ACC112 (cell line): ENCODE results near the gene SYNE1.
"Not testable (repeated sequence)": the region's sequence is repeated elsewhere in the genome, so short reads cannot be mapped to it uniquely, and the experiment has no call there.

Source experiments
- H2AFZ ChIP-seq: fragments of 200-600 bp; sonication (generic); one replicate; pipeline ENCODE4 v1.6.0; 2017; ENCODE audit warnings: antibody characterized with exemption, low read length; ENCODE audit not compliant: unreplicated experiment
- H3K27ac ChIP-seq: fragments of 200-600 bp; sonication (generic); 2 replicates; pipeline ENCODE4 v1.5.1; 2014; ENCODE audit warnings: low read depth, mild to moderate bottlenecking, antibody characterized with exemption, low read length, moderate library complexity
- H3K27me3 ChIP-seq: fragments of 200-600 bp; sonication (generic); 2 replicates; pipeline ENCODE4 v1.6.1; 2014; ENCODE audit warnings: mild to moderate bottlenecking, antibody characterized with exemption, low read length, moderate library complexity, mixed read lengths; ENCODE audit not compliant: insufficient read depth
- H3K36me3 ChIP-seq: fragments of 200-600 bp; sonication (generic); 2 replicates; pipeline ENCODE4 v1.6.1; 2016; ENCODE audit warnings: mild to moderate bottlenecking, antibody characterized with exemption, low read length, moderate library complexity, mixed read lengths; ENCODE audit not compliant: insufficient read depth
- H3K4me1 ChIP-seq: fragments of 200-600 bp; sonication (generic); one replicate; pipeline ENCODE4 v1.6.1; 2016; ENCODE audit warnings: low read length, mixed read lengths; ENCODE audit not compliant: insufficient read depth, unreplicated experiment, control insufficient read depth
- H3K4me3 ChIP-seq: fragments of 200-600 bp; sonication (generic); 2 replicates; pipeline ENCODE4 v1.5.1; 2014; ENCODE audit warnings: mild to moderate bottlenecking, low read depth, low read length
- H3K79me2 ChIP-seq: fragments of 200-600 bp; sonication (generic); one replicate; pipeline ENCODE4 v1.6.0; 2016; ENCODE audit warnings: low read length; ENCODE audit not compliant: control insufficient read depth, unreplicated experiment, insufficient read depth

The SYNE1 gene

DNA sequence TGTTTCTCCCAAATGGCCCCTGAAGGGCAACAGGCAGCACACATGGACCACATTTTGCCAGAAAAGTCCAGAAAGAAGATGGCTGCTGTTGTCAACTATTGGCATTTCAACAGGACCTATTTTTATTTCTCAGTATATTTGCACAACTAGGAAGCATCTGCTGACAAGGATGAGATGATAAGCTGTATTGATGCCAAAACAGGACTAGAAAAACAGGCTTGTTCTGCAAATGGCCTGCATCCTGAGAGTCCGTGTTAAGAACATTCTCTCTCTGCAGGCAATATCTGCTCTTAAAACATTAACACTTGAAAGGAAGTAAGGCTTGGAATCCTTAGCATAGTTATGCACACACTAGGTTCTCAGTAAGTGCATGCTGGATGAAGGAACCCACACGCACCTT, 546.0 kb downstream of the SYNE1 start:
- no peak overlapping the region for H3K4me3 ChIP-seq
- H3K27me3 ChIP-seq = no peaks in the 10 kb centered on the region
- H2AFZ ChIP-seq = no peak overlapping the region
- no peak overlapping the region for H3K27ac ChIP-seq
- no peaks in the 10 kb centered on the region for H3K79me2 ChIP-seq
- H3K4me1 ChIP-seq = peaks cover 50% of the 10 kb centered on the region
- H3K36me3 ChIP-seq = no peaks in the 10 kb centered on the region

DNA sequence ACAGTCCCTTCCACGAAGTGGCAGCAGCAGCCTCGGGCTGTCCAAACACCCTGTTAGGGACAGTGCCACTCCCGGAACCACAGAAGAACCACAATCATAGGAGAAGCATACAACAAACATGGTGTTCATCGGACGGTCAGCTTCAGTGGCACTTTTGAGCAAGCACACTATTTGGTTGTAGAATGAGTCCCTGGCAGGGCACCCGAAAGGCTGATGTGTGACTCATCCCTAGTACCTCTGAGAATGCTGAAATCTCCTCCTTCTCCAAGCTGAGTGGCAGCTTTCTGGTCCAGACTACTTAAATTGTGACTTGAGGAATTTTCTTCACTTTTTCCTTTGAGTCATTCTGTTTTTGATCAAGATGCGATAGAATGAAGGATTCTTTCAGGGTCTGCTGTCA, 547.2 kb downstream of the SYNE1 start:
- peaks cover 52% of the 10 kb centered on the region for H3K4me1 ChIP-seq
- no peaks in the 10 kb centered on the region for H3K27me3 ChIP-seq
- H3K4me3 ChIP-seq = no peak overlapping the region
- no peaks in the 10 kb centered on the region for H3K79me2 ChIP-seq
- H2AFZ ChIP-seq = peak overlapping the region; percentile 35
- H3K27ac ChIP-seq = no peak overlapping the region
- H3K36me3 ChIP-seq = no peaks in the 10 kb centered on the region

DNA sequence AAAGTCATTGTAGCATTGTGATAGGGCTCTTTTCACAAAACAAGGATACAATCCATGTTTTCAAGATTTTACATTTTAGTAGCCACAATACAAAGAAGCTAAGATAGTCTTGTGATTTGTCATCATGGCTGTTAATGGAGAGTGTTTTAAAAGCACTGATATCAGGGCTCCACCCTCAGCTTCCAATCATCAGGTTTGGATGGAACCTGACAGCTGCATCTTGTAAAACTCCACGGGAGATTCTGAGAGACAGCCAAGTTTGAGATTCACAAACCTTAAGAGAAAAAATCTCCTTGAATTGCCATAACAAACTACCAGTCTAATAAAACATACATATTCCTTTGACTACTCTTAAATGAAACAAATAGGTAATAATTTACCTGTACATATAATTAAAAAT, 549.5 kb downstream of the SYNE1 start:
- H3K27me3 ChIP-seq = no peaks in the 10 kb centered on the region
- no peaks in the 10 kb centered on the region for H3K36me3 ChIP-seq
- no peak overlapping the region for H3K4me3 ChIP-seq
- H3K79me2 ChIP-seq = no peaks in the 10 kb centered on the region
- H2AFZ ChIP-seq = no peak overlapping the region
- H3K27ac ChIP-seq = no peak overlapping the region; the same call in 1 of the 2 replicates
- peaks cover 45% of the 10 kb centered on the region for H3K4me1 ChIP-seq

DNA sequence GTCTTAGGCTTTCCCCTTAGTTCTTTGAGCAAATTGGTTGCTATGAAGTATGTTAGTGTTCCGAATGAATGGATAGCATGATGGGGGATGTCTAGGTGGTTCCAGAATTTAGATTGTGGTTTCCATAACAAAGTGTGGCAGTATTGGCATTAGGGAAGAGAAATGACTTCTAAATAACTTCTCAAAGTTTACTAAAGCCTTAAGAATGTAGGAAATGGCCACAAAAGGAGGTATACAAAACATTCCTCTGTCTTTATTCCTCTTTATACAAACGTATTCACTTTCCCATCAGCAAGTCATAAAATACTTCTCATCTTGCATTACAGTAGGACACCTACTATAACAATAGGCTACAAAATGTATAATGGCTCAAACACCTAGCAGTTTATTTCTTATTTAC, 550.1 kb downstream of the SYNE1 start:
- peaks cover 41% of the 10 kb centered on the region for H3K4me1 ChIP-seq
- H3K79me2 ChIP-seq = no peaks in the 10 kb centered on the region
- no peak overlapping the region for H3K4me3 ChIP-seq
- H3K36me3 ChIP-seq = no peaks in the 10 kb centered on the region
- peak overlapping the region; percentile 36 for H3K27ac ChIP-seq
- no peak overlapping the region for H2AFZ ChIP-seq
- no peaks in the 10 kb centered on the region for H3K27me3 ChIP-seq

DNA sequence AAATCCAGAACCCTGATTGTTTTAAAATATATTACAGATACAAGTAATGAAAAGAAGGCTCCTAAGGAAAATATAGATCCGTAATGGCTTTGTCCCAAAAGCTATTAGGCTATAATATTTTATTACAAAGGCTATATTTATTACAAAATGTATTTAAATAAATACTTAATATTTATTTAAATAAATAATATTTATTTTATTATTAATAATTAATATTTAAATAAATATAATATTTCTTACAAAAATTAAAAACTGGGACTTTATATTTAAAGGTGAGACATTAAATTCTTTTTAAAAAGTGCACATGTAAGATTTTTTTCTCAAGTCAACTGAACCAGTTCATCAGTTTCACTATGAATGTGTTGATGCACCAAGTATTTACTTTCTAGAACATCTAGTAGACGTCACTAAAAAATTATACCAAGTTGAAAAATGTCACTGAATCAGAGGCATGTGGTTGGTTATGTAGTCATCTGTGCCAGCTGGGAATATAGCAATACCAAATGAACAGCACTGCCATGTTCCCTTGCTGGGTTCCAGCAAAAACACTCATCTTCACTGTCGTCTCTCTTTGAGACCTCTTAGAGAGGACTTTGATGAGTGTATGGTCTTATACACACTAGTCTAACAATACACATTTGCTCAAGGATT, 550.8 kb downstream of the SYNE1 start:
- Histone ChIP-seq H3K4me3 (no peak overlapping the region), H3K27me3 (no peaks in the 10 kb centered on the region)

DNA sequence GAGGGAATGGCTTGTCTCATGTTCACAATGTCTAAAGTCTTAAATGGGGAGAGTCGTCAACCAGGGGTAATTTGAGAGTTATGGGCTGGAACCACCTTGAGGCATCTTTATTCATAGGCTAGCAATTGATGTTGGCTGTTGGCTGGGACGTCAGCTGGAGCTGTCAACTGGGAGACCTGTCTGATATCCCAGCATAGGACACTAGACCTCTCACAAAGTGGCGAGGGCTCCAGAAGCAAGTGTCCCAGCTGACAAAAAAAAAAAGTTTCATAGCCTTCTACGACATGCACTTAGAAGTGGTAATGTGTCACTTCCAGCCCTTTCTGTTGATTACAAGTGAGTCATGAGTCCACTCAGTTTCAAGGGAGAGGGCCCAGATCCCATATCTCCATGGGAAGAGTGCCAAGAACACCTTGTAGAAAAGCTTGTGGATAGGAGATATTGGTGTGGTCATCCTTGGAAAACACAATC, 551.7 kb downstream of the SYNE1 start:
- H3K79me2 ChIP-seq = no peaks in the 10 kb centered on the region
- H3K4me3 ChIP-seq = no peak overlapping the region
- H3K36me3 ChIP-seq = no peaks in the 10 kb centered on the region
- H3K27me3 ChIP-seq = no peaks in the 10 kb centered on the region
- no peak overlapping the region for H3K27ac ChIP-seq
- H3K4me1 ChIP-seq = peaks cover 31% of the 10 kb centered on the region
- no peak overlapping the region for H2AFZ ChIP-seq

More for the DNA sequence above, 550.8 kb downstream of the SYNE1 start:
- peaks cover 33% of the 10 kb centered on the region for H3K4me1 ChIP-seq
- no peaks in the 10 kb centered on the region for H3K36me3 ChIP-seq
- no peaks in the 10 kb centered on the region for H3K79me2 ChIP-seq
- no peak overlapping the region for H2AFZ ChIP-seq
- peak overlapping the region; percentile 36; the same call in 1 of the 2 replicates for H3K27ac ChIP-seq

DNA sequence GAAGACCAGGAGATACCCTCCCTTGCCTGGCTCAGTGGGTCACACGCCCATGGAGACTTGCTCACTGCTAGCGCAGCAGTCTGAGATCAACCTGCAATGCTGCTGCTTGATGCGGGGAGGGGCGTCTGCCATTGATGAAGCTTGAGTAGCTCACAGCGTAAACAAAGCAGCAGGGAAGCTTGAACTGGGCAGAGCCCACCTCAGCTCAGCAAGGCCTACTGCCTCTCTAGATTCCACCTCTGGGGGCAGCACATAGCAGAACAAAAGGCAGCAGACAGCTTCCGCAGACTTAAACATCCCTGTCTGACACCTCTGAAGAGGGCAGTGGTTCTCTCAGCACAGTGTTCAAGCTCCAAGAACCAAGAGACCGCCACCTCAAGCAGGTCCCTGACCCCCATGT, 558.4 kb downstream of the SYNE1 start:
- Histone ChIP-seq H3K27me3 (no peaks in the 10 kb centered on the region), H3K27ac (no peak overlapping the region), H3K4me3 (no peak overlapping the region), H3K36me3 (no peaks in the 10 kb centered on the region), H3K4me1 (no peaks in the 10 kb centered on the region), H2AFZ (no peak overlapping the region), H3K79me2 (no peaks in the 10 kb centered on the region)

DNA sequence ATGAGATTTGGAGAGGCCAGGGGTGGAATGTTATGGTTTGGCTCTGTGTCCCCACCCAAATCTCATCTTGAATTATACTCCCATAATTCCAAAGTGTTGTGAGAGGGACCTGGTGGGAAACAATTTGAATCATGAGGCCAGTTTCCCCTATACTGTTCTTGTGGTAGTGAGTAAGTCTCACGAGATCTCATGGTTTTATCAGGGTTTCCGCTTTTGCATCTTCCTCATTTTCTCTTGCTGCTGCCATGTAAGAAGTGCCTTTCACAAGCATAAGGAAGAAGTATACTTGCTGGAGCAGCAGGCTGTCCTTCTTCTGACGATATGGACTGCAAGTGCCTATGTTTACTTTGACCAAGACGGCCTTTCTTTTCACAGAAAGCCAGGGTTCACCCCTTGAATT, 559.2 kb downstream of the SYNE1 start:
- no peak overlapping the region for H3K27ac ChIP-seq
- no peaks in the 10 kb centered on the region for H3K36me3 ChIP-seq
- H3K79me2 ChIP-seq = no peaks in the 10 kb centered on the region
- no peaks in the 10 kb centered on the region for H3K4me1 ChIP-seq
- no peaks in the 10 kb centered on the region for H3K27me3 ChIP-seq
- no peak overlapping the region for H3K4me3 ChIP-seq
- no peak overlapping the region for H2AFZ ChIP-seq

DNA sequence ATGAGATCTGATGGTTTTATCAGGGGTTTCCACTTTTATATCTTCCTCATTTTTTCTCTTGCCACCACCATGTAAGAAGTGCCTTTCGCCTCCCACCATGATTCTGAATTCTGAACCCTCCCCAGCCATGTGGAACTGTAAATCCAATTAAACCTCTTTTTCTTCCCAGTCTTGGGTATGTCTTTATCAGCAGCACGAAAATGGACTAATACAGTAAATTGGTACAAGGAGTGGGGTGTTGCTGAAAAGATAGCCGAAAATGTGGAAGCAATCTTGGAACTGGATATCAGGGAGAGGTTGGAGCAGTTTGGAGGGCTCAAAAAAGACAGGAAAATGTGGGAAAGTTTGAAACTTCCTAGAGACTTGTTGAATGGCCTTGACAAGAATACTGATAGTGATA, 560.9 kb downstream of the SYNE1 start:
- H2AFZ ChIP-seq, H3K36me3 ChIP-seq, H3K79me2 ChIP-seq, H3K4me3 ChIP-seq, H3K27ac ChIP-seq, H3K27me3 ChIP-seq, H3K4me1 ChIP-seq: not testable (repeated sequence)

DNA sequence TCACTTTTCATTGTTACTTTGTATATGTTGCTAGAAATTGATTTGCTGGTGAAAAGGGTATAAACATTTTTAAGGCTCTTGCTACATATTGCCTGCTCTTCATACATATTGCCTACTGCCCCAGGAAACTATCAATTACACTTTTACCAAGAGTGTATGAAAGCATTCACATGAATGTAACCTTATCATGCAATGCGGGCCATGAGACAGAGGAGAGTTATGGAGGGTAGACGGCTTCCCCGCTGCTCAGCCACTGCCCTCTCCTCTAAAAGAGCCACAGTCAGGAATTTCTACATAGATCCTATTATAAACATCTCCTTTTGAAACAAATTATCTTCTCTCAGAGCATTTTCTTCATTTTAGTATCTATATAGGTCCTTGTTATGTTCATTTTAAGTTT, 565.3 kb downstream of the SYNE1 start:
- no peak overlapping the region for H3K4me3 ChIP-seq
- H3K27me3 ChIP-seq = no peaks in the 10 kb centered on the region
- no peaks in the 10 kb centered on the region for H3K79me2 ChIP-seq
- H3K36me3 ChIP-seq = no peaks in the 10 kb centered on the region
- H3K4me1 ChIP-seq = no peaks in the 10 kb centered on the region
- H2AFZ ChIP-seq = no peak overlapping the region
- H3K27ac ChIP-seq = no peak overlapping the region
